ENCODE measurements around the gene NDUFB6.
A peak's percentile ranks its signal among the peaks of the same experiment; 100 is the strongest.

The NDUFB6 gene

DNA sequence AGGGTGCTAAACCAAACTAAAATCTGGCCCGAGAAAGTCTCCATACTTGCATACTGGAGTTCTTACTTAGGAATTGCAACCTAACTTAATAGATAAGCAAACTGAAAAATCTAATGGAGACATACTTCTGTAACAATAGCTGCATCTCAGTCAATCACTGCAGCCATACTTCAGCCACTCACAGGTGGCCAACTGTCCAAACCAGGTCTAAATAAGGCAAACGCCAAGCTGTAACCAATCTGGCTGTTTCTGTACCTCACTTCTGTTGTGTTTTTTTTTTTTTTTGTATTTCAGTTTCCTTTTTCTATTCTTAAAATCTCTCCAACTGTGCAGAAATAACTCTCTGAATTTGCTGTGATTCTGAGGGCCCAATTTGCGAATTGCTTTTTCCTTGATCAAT is 4.4 kb upstream of the NDUFB6 start:
- H3K27ac ChIP-seq = no peak overlapping the region
- H3K36me3 ChIP-seq = no peaks in the 10 kb centered on the region
- H3K9me3 ChIP-seq = no peaks in the 10 kb centered on the region
- no peak for DNase-seq
- no peaks in the 10 kb centered on the region for H3K27me3 ChIP-seq
- intact Hi-C loops (cut with DNase I; ENCODE audit: low total_unique reads) = loop anchor here (5.0 kb wide), 1 partner anchor 200 kb away; no protein-coding TSS in a partner anchor
- peaks cover 0 to 15% (median 6%) of the 10 kb centered on the region in 4 donors for H3K4me1 ChIP-seq
- no peak overlapping the region for H3K4me3 ChIP-seq
- TF ChIP-seq, protein P1, sequence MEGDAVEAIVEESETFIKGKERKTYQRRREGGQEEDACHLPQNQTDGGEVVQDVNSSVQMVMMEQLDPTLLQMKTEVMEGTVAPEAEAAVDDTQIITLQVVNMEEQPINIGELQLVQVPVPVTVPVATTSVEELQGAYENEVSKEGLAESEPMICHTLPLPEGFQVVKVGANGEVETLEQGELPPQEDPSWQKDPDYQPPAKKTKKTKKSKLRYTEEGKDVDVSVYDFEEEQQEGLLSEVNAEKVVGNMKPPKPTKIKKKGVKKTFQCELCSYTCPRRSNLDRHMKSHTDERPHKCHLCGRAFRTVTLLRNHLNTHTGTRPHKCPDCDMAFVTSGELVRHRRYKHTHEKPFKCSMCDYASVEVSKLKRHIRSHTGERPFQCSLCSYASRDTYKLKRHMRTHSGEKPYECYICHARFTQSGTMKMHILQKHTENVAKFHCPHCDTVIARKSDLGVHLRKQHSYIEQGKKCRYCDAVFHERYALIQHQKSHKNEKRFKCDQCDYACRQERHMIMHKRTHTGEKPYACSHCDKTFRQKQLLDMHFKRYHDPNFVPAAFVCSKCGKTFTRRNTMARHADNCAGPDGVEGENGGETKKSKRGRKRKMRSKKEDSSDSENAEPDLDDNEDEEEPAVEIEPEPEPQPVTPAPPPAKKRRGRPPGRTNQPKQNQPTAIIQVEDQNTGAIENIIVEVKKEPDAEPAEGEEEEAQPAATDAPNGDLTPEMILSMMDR (IDR thresholded peaks at IDR 0.05) = no peak

DNA sequence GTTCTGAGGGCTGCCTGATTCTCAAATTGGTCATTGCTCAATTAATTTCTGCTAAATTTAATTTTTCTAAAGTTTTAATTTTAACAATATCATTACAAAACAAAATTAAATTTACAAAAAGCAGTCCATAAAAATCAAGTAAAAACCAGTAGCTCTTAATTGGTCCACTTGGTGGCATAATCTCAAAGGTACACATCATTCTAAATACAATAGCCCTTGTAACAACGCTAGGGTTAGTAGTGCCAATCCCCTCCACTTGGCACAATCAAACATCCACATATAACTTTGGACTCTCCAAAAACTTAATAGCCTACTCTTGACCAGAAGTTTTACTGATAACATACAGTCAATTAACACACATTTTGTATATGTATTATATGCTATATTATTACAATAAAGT is 1.9 kb upstream of the NDUFB6 start:
- no peaks in the 10 kb centered on the region for H3K9me3 ChIP-seq
- peaks cover 0 to 32% (median 18%) of the 10 kb centered on the region in 4 donors for H3K4me1 ChIP-seq
- DNase-seq = no peak
- H3K4me3 ChIP-seq = no peak overlapping the region
- H3K27ac ChIP-seq = no peak overlapping the region
- intact Hi-C loops (cut with DNase I; ENCODE audit: low total_unique reads) = loop anchor here (5.0 kb wide), 1 partner anchor 198 kb away; no protein-coding TSS in a partner anchor
- H3K36me3 ChIP-seq = no peaks in the 10 kb centered on the region
- no peaks in the 10 kb centered on the region for H3K27me3 ChIP-seq
- TF ChIP-seq, protein P1 (IDR thresholded peaks at IDR 0.05) = no peak

DNA sequence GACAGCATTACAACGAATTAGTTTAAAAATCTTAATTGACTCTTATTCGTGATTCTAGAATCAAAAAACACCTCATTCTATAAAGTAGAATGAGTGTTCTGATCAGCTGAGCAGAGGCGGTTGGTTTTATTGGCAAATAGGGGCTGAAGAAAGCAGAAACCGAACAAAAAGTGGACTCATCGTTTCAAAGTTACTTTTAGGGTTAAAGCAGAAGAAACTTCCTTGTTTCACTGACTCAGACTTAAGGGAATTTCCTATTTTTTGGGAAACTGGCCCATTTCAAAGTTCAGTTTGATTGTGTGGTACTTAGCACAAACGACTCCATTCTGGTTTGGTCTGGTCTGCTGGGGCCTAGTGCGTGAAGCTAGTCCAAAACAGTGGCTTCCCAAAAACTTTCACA is 862 bp upstream of the NDUFB6 start:
- H3K4me3 ChIP-seq = peak overlapping the region in 1 of 2 donors; percentile 94
- TF ChIP-seq, protein P1 (IDR thresholded peaks at IDR 0.05) = no peak

DNA sequence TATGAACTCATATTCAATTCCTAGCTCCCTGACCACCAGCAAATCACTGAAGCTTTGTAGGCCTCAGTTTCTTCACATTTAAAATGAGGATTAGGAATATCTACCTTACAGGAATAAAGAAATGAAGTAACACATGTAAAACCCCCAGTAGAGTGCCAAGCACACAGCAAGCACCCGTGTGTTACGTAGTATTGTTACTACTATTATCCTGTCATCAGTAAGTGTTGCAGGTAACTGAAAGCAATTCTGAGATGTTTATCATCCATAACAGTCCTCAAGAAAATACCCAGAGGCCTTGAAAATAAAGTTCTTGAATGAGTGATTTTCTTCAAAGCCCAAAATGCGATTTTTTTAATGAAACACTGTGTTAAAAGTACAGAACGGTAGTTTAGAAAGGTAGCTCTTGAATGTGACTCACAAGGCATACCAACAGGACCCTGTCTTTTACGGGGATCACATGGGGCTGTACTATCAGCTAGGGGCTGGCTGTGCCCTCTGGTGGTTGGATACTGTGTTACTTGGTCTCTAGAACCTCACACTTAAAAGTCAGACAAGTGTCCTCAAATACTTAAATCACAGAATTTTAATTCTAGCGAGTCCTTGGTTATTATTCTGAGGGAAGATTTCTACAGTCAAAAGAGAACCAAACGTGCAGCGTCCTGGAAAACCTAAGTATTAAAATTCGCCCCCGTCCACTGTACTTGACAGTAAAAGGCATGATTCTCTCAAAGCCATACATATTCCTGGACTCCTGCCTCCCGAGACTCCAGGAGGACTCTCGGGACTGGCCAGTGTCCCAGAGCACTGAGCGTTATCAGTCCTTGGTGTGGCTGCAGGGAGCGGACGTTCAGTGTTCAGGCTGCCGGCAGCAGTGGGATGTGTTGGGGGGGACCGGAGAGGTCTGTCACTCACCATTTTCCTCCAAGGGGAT is 725 bp downstream of the NDUFB6 start:
- H3K27me3 ChIP-seq = no peaks in the 10 kb centered on the region
- peak in 1 of 2 donors; percentile 62 for DNase-seq
- H3K9me3 ChIP-seq = no peaks in the 10 kb centered on the region
- peak overlapping the region; percentile 89 to 92 for H3K27ac ChIP-seq
- peaks cover 0 to 26% (median 17%) of the 10 kb centered on the region in 4 donors for H3K4me1 ChIP-seq
- intact Hi-C loops (cut with DNase I; ENCODE audit: low total_unique reads) = no loop called here
- peaks cover 6 to 17% (median 10%) of the 10 kb centered on the region in 3 donors for H3K36me3 ChIP-seq
- TF ChIP-seq, protein P1 (IDR thresholded peaks at IDR 0.05) = peak; percentile 38 to 43
- H3K4me3 ChIP-seq = peak overlapping the region; percentile 84 to 94

More for the DNA sequence above, 862 bp upstream of the NDUFB6 start:
- no peaks in the 10 kb centered on the region for H3K9me3 ChIP-seq
- no peaks in the 10 kb centered on the region for H3K27me3 ChIP-seq
- H3K27ac ChIP-seq = peak overlapping the region; percentile 89 to 92
- DNase-seq = no peak
- H3K36me3 ChIP-seq = peaks cover 0 to 8% (median 0%) of the 10 kb centered on the region in 3 donors
- peaks cover 0 to 28% (median 17%) of the 10 kb centered on the region in 4 donors for H3K4me1 ChIP-seq
- intact Hi-C loops (cut with DNase I; ENCODE audit: low total_unique reads) = loop anchor here (1.0 kb wide), 1 partner anchor 24 kb away; no protein-coding TSS in a partner anchor

DNA sequence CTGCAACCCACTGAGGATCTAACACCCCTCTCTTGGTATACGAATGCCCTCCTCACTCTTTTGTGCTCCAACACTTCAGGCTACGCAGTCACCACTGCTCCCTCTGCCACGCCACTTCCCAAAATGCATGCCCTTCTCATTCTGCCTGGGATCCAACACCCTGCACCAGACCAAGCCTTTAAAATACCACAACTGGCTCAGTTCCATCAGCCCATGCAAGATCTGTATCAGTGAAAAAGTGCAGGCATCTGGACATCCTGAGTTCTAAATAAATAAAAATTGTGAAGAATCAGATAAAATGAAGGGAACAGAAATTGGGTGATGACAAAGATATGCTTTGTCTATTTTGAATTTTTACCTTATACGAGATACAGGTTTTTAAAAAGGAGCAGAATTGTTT is 2.7 kb downstream of the NDUFB6 start:
- intact Hi-C loops (cut with DNase I; ENCODE audit: low total_unique reads) = no loop called here
- Histone ChIP-seq H3K27ac (no peak overlapping the region), H3K4me1 (peaks cover 0 to 26% (median 17%) of the 10 kb centered on the region in 4 donors), H3K27me3 (no peaks in the 10 kb centered on the region), H3K4me3 (no peak overlapping the region), H3K9me3 (no peaks in the 10 kb centered on the region), H3K36me3 (peaks cover 22 to 36% (median 25%) of the 10 kb centered on the region in 3 donors)
- TF ChIP-seq, protein P1 (IDR thresholded peaks at IDR 0.05) = no peak
- no peak for DNase-seq

All from tibial artery (tissue), 4 donors.